Measurements from ENCODE around the gene TSPAN3. TPM values are rescaled to one million over a fixed set of nuclear protein-coding genes. Genes with fewer than 3 reads are reported as not detected.

Gene TSPAN3
- total RNA-seq, 6 experiments from 2014 or later: 35.6 to 103 (median 63.2) TPM

GRCh38 chr15:77036537-77037387 lies 34.1 kb downstream of the TSPAN3 start:
- 100% methylated on average over 4 of the region's 22 CpGs for WGBS (ENCODE audit: insufficient coverage, low coverage, low lambda C conversion rate, missing lambda C conversion rate)
- no peak for TF ChIP-seq POLR2A (IDR thresholded peaks at IDR 0.05)
- TF ChIP-seq, protein P1, sequence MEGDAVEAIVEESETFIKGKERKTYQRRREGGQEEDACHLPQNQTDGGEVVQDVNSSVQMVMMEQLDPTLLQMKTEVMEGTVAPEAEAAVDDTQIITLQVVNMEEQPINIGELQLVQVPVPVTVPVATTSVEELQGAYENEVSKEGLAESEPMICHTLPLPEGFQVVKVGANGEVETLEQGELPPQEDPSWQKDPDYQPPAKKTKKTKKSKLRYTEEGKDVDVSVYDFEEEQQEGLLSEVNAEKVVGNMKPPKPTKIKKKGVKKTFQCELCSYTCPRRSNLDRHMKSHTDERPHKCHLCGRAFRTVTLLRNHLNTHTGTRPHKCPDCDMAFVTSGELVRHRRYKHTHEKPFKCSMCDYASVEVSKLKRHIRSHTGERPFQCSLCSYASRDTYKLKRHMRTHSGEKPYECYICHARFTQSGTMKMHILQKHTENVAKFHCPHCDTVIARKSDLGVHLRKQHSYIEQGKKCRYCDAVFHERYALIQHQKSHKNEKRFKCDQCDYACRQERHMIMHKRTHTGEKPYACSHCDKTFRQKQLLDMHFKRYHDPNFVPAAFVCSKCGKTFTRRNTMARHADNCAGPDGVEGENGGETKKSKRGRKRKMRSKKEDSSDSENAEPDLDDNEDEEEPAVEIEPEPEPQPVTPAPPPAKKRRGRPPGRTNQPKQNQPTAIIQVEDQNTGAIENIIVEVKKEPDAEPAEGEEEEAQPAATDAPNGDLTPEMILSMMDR (IDR thresholded peaks at IDR 0.05): no peak
- no peaks in the 10 kb centered on the region for H3K4me1 ChIP-seq
- H3K27ac ChIP-seq: no peak overlapping the region
- DNase-seq: peak in 2 of 3 donors; percentile 44 to 51
- no peaks in the 10 kb centered on the region for H3K27me3 ChIP-seq
- no peaks in the 10 kb centered on the region for H3K9me3 ChIP-seq
- no peaks in the 10 kb centered on the region for H3K36me3 ChIP-seq
- no peak for ATAC-seq
- H3K4me3 ChIP-seq: no peak overlapping the region
- intact Hi-C loops (cut with DNase I): no loop called here

- ATAC-seq (peak in 3 of 4 donors; percentile 4 to 31 (median 29)), DNase-seq (peak in 2 of 3 donors; percentile 50 to 65)
- intact Hi-C loops (cut with DNase I): no loop called here
- TF ChIP-seq, protein P1 (IDR thresholded peaks at IDR 0.05): no peak
- no peak for TF ChIP-seq POLR2A (IDR thresholded peaks at IDR 0.05)
- Histone ChIP-seq H3K4me3 (no peak overlapping the region), H3K9me3 (no peaks in the 10 kb centered on the region), H3K36me3 (no peaks in the 10 kb centered on the region), H3K27me3 (no peaks in the 10 kb centered on the region), H3K4me1 (no peaks in the 10 kb centered on the region), H3K27ac (no peak overlapping the region)
- WGBS (ENCODE audit: insufficient coverage, low coverage, low lambda C conversion rate, missing lambda C conversion rate): 92% methylated on average over 4 of the region's 13 CpGs
Measured at GRCh38 chr15:77035999-77036471, 34.9 kb downstream of the TSPAN3 start.

GRCh38 chr15:77035584-77035983 lies 35.3 kb downstream of the TSPAN3 start:
- no peaks in the 10 kb centered on the region for H3K36me3 ChIP-seq
- no peaks in the 10 kb centered on the region for H3K27me3 ChIP-seq
- H3K4me1 ChIP-seq: no peaks in the 10 kb centered on the region
- intact Hi-C loops (cut with DNase I): no loop called here
- peak in 2 of 3 donors; percentile 42 to 44 for DNase-seq
- H3K27ac ChIP-seq: no peak overlapping the region
- no peak for ATAC-seq
- no peak overlapping the region for H3K4me3 ChIP-seq
- no CpG with 5 or more reads among the region's 9 CpGs for WGBS (ENCODE audit: insufficient coverage, low coverage, low lambda C conversion rate, missing lambda C conversion rate)
- TF ChIP-seq POLR2A (IDR thresholded peaks at IDR 0.05): no peak
- TF ChIP-seq, protein P1 (IDR thresholded peaks at IDR 0.05): no peak
- no peaks in the 10 kb centered on the region for H3K9me3 ChIP-seq

- Histone ChIP-seq H3K36me3 (no peaks in the 10 kb centered on the region), H3K27me3 (no peaks in the 10 kb centered on the region), H3K4me3 (no peak overlapping the region), H3K4me1 (no peaks in the 10 kb centered on the region), H3K27ac (no peak overlapping the region), H3K9me3 (no peaks in the 10 kb centered on the region)
- ATAC-seq: peak; percentile 8 to 54 (median 42)
- peak; percentile 41 to 51 (median 50) for DNase-seq
- 75% methylated on average over 1 of the region's 14 CpGs for WGBS (ENCODE audit: insufficient coverage, low coverage, low lambda C conversion rate, missing lambda C conversion rate)
- TF ChIP-seq, protein P1 (IDR thresholded peaks at IDR 0.05): peak; percentile 48 to 65 (median 52)
- TF ChIP-seq POLR2A (IDR thresholded peaks at IDR 0.05): no peak
- intact Hi-C loops (cut with DNase I): no loop called here
Measured at GRCh38 chr15:77034695-77035489, 36.0 kb downstream of the TSPAN3 start.
